Keratinocyte (primary cell): Measurements from ENCODE around the gene LY6G6D. TPM values are rescaled to one million over a fixed set of nuclear protein-coding genes. Genes with fewer than 3 reads are reported as not detected.

ENCODE experiments used
- DNase-seq: peaks from one replicate; pipeline ENCODE4 v3.0.0-alpha.2; 2011; ENCODE audit warnings: low read depth, missing footprints, low spot score
- FAIRE-seq: peaks from 2 replicates; lab custom pipeline; 2011; peaks lifted over from hg19 to GRCh38; lab: Jason Lieb, UNC
- H2AFZ ChIP-seq: 2 replicates; pipeline ENCODE4 v1.6.0; 2012; ENCODE audit warnings: low read length, control low read depth, inconsistent platforms; ENCODE audit not compliant: control insufficient read depth
- H3K27ac ChIP-seq: 2 replicates; pipeline ENCODE4 v1.5.1; 2011; ENCODE audit warnings: low read length; ENCODE audit not compliant: control insufficient read depth, insufficient read depth
- H3K27me3 ChIP-seq: 3 replicates; pipeline ENCODE4 v1.6.0; 2011; ENCODE audit warnings: low read length; ENCODE audit not compliant: control insufficient read depth, insufficient read depth; ENCODE audit errors: extremely low read depth
- H3K36me3 ChIP-seq, 2 experiments: 2 replicates in 1 of 2; 3 replicates in 1 of 2; pipeline ENCODE4 v1.5.1; 2011; ENCODE audit warnings: low read length in 2 of 2, mild to moderate bottlenecking in 1 of 2; ENCODE audit not compliant: control insufficient read depth in 2 of 2, insufficient read depth in 2 of 2; ENCODE audit errors: extremely low read depth in 1 of 2
- H3K4me1 ChIP-seq: 3 replicates; pipeline ENCODE4 v1.5.1; 2011; ENCODE audit warnings: low read length; ENCODE audit not compliant: control insufficient read depth, insufficient read depth; ENCODE audit errors: extremely low read depth
- H3K4me2 ChIP-seq: 3 replicates; pipeline ENCODE4 v1.6.0; 2011; ENCODE audit warnings: low read depth, low read length; ENCODE audit not compliant: control insufficient read depth, insufficient read depth; ENCODE audit errors: extremely low read depth
- H3K4me3 ChIP-seq, 3 experiments: fragments of 200-600 bp in 1 of 3; sonication (generic) in 1 of 3; 2 replicates in 2 of 3; 3 replicates in 1 of 3; pipeline ENCODE4 v1.5.1; 2011 to 2016; ENCODE audit warnings: low read length in 3 of 3, mild to moderate bottlenecking in 3 of 3, control low read depth in 2 of 3, inconsistent platforms in 1 of 3, low read depth in 1 of 3, mixed read lengths in 1 of 3, mixed run types in 1 of 3, moderate library complexity in 1 of 3; ENCODE audit not compliant: control insufficient read depth in 2 of 3, insufficient read depth in 2 of 3; ENCODE audit errors: extremely low read depth in 1 of 3
- H3K79me2 ChIP-seq: 2 replicates; pipeline ENCODE4 v1.6.0; 2012; ENCODE audit warnings: low read length; ENCODE audit not compliant: control insufficient read depth, insufficient read depth
- H3K9ac ChIP-seq: 3 replicates; pipeline ENCODE4 v1.6.0; 2011; ENCODE audit warnings: low read length; ENCODE audit not compliant: control insufficient read depth, insufficient read depth; ENCODE audit errors: extremely low read depth
- H3K9me1 ChIP-seq: 3 replicates; pipeline ENCODE4 v1.6.0; 2011; ENCODE audit warnings: low read length; ENCODE audit not compliant: control insufficient read depth, insufficient read depth; ENCODE audit errors: extremely low read depth
- H3K9me3 ChIP-seq: 2 replicates; pipeline ENCODE4 v1.5.1; 2012; ENCODE audit warnings: low read depth, low read length; ENCODE audit not compliant: control insufficient read depth
- H4K20me1 ChIP-seq: 3 replicates; pipeline ENCODE4 v1.6.0; 2011; ENCODE audit warnings: low read length; ENCODE audit not compliant: control insufficient read depth, insufficient read depth; ENCODE audit errors: extremely low read depth
- EZH2 ChIP-seq: IDR thresholded peaks from one replicate; pipeline ENCODE4 v1.6.1; 2012; ENCODE audit warnings: inconsistent platforms, mild to moderate bottlenecking, low read length, moderate library complexity
- dilution Hi-C: fragments of 300-500 bp; cut with MboI; formaldehyde crosslinking; loops from one replicate; pipeline ENCODE4 v1.7.0; 2020; ENCODE audit warnings: low sequenced_read_pairs; ENCODE audit not compliant: extremely low pct_ligation_motif_present
- polyA plus RNA-seq, 5 experiments: library from polyadenylated mRNA; depleted of rRNA in 3 of 5; stranded (reverse) in 3 of 5; stranded (forward) in 1 of 5; unstranded in 1 of 5; fragments of >200 nt; gene quantifications; 1 replicate in 1 of 5; 2 replicates in 3 of 5; 3 replicates in 1 of 5; pipeline versions ENCODE4 v1.2.1 to v1.2.3, GENCODE V29; 2011 to 2012; ENCODE audit warnings: missing spikeins in 2 of 5, low read depth in 1 of 5, low replicate concordance in 1 of 5
- TF ChIP-seq, protein P1 (sequence below), 3 experiments: IDR thresholded peaks in 1 of 3; conservative IDR thresholded peaks in 1 of 3; optimal IDR thresholded peaks in 1 of 3; 2 replicates in 2 of 3; 3 replicates in 1 of 3; pipeline versions ENCODE3 to v1.5.1; 2011; ENCODE audit warnings: low read length in 3 of 3, mild to moderate bottlenecking in 3 of 3, moderate library complexity in 2 of 3, control low read depth in 1 of 3, inconsistent platforms in 1 of 3; ENCODE audit not compliant: insufficient read depth in 2 of 3; ENCODE audit errors: extremely low read depth in 1 of 3

The LY6G6D gene
- polyA plus RNA-seq, 1 donor (not counting 4 experiments of a cell fraction or from before 2014, with no cell fraction given), result 0.33 TPM

DNA sequence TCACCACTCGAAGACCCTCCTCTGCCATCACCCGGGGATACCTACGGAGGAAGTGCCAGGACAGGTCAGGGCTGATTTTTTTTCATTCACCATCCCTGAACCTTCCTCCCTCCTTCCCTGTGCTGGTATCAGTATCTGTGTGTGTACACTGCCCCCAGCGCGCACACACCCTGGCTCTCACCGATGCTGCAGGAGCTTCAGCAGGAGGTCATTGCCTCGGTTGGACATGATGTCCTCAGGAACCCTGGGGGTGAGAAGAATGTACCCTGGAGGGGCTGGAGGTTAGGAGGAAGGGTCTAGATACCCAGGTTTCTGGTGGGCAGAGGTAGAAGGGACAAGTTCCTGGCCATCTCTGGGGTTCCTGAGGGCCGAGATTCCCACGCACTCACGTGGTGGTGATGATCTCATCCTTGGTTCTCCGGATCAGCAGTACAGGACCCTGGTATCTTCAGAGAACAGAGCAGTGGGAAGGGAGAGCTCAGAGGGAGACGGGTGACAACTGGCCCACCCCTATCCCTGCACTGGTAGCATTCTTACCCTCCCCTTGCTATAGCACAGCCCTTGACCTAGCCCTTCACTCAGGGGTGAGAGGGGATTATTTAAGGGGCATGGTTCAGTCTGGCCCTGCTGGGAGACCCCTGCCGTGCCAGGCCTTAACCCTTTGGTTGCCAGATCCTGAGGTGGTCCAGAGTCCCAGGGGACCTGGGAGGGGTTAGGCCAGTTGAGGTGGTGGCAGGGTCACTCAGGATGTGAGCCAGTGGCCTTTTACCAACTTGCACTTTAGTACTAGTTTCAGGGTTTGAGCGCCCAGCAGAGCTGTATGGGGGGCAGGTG, 27.1 kb upstream of the LY6G6D start:
- H3K27ac ChIP-seq, result no peak overlapping the region
- no peak for FAIRE-seq
- H3K9me3 ChIP-seq, result no peaks in the 10 kb centered on the region
- no peaks in the 10 kb centered on the region for H4K20me1 ChIP-seq
- H3K9ac ChIP-seq, result no peak overlapping the region
- no peaks in the 10 kb centered on the region for H3K27me3 ChIP-seq
- TF ChIP-seq, protein P1, sequence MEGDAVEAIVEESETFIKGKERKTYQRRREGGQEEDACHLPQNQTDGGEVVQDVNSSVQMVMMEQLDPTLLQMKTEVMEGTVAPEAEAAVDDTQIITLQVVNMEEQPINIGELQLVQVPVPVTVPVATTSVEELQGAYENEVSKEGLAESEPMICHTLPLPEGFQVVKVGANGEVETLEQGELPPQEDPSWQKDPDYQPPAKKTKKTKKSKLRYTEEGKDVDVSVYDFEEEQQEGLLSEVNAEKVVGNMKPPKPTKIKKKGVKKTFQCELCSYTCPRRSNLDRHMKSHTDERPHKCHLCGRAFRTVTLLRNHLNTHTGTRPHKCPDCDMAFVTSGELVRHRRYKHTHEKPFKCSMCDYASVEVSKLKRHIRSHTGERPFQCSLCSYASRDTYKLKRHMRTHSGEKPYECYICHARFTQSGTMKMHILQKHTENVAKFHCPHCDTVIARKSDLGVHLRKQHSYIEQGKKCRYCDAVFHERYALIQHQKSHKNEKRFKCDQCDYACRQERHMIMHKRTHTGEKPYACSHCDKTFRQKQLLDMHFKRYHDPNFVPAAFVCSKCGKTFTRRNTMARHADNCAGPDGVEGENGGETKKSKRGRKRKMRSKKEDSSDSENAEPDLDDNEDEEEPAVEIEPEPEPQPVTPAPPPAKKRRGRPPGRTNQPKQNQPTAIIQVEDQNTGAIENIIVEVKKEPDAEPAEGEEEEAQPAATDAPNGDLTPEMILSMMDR (optimal IDR thresholded peaks at IDR 0.05 in 1 of 3, IDR thresholded peaks at IDR 0.05 in 1 of 3, conservative IDR thresholded peaks at IDR 0.05 in 1 of 3; ENCODE audit: extremely low read depth in 1 of 3, insufficient read depth in 2 of 3, low read length in 3 of 3), result no peak
- no peak for TF ChIP-seq EZH2
- DNase-seq, result no peak
- no peaks in the 10 kb centered on the region for H3K4me1 ChIP-seq
- H3K79me2 ChIP-seq, result no peaks in the 10 kb centered on the region
- no peak overlapping the region for H3K4me3 ChIP-seq
- dilution Hi-C loops, result no loop called here
- no peak overlapping the region for H3K4me2 ChIP-seq
- no peaks in the 10 kb centered on the region for H3K9me1 ChIP-seq
- H2AFZ ChIP-seq, result no peak overlapping the region
- peaks cover 11 to 44% of the 10 kb centered on the region in 2 experiments for H3K36me3 ChIP-seq

DNA sequence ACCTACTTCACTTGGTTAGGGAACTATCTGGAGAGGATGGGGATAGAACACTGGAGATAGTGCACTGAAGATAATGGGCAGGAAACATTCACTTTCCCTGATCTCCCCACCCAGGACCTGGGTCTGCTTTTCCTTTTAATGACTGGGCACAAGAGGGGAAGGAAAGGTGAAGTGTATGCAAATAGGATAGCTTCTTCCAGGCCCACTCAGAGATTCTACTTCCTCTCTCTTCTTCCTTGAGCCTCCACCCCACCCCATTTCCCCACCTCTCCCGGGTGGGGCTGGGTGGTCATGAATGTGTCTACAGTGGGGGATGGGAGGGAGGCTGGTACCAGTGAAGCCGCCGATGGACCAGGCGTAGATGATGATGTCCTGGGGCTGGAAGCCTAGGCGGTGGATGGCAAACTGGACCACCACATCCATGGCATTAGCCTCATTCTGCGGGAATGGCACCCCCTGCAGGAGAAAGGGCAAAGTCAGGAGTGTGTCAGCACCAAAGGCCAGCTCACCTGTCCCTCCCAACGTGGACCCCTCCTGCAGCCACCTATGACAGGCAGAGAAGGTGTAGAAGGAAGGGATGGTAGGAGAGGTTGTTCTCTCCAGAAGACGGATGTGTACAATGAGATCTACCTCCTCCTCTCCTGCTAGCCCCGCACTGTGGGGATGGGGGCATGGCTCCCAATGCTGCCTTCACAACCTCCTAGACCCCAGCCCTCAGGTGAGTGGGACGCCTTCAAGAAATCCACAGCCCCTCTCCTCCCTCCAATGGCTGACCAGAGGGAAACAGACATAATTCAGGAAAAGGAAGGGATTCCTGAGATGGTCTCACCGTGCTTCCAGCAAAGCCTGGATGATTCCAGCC, 25.7 kb upstream of the LY6G6D start:
- peaks cover 17 to 47% of the 10 kb centered on the region in 2 experiments for H3K36me3 ChIP-seq
- dilution Hi-C loops, result no loop called here
- no peaks in the 10 kb centered on the region for H3K9me1 ChIP-seq
- no peaks in the 10 kb centered on the region for H3K27me3 ChIP-seq
- H3K4me3 ChIP-seq, result no peak overlapping the region
- no peak for DNase-seq
- no peaks in the 10 kb centered on the region for H3K9me3 ChIP-seq
- H3K9ac ChIP-seq, result no peak overlapping the region
- H3K4me1 ChIP-seq, result no peaks in the 10 kb centered on the region
- H2AFZ ChIP-seq, result no peak overlapping the region
- no peak overlapping the region for H3K27ac ChIP-seq
- no peak for FAIRE-seq
- no peaks in the 10 kb centered on the region for H4K20me1 ChIP-seq
- TF ChIP-seq, protein P1 (optimal IDR thresholded peaks at IDR 0.05 in 1 of 3, IDR thresholded peaks at IDR 0.05 in 1 of 3, conservative IDR thresholded peaks at IDR 0.05 in 1 of 3; ENCODE audit: extremely low read depth in 1 of 3, insufficient read depth in 2 of 3, low read length in 3 of 3), result peak in 2 of 3 experiments; percentile 48 to 71
- no peak for TF ChIP-seq EZH2
- no peaks in the 10 kb centered on the region for H3K79me2 ChIP-seq
- H3K4me2 ChIP-seq, result no peak overlapping the region
